Measurements from ENCODE around the gene IFI30. TPM values are rescaled to one million over a fixed set of nuclear protein-coding genes. Genes with fewer than 3 reads are reported as not detected.

The IFI30 gene
- polyA plus RNA-seq, 1 of the 3 experiments (the other 2 are of a cell fraction), result 11.6 TPM

GRCh38 chr19:18140473-18140872 is 33.1 kb upstream of the IFI30 start:
- 100% methylated on average over 1 of the region's 1 CpG for WGBS (ENCODE audit: low lambda C conversion rate)
- H3K9me2 ChIP-seq, result no peaks in the 10 kb centered on the region
- CTCF ChIA-PET, result interaction anchor here (1.5 to 2.2 kb wide), 2 partner anchors 11 to 22 kb away, joined by 3 to 8 read pairs; no protein-coding TSS in a partner anchor

GRCh38 chr19:18141031-18141430 is 32.6 kb upstream of the IFI30 start:
- peaks cover 12 to 22% of the 10 kb centered on the region in 2 experiments for H3K36me3 ChIP-seq (replicated peaks in 1 of 2; ENCODE audit: control insufficient read depth in 1 of 2, insufficient read depth in 2 of 2, low read length in 1 of 2)
- no peaks in the 10 kb centered on the region for H3K9me3 ChIP-seq
- no peak overlapping the region for H3K4me3 ChIP-seq (ENCODE audit: low read depth in 2 of 2, low read length in 1 of 2)
- DNase-seq, result no peak
- no peak overlapping the region for H3K4me2 ChIP-seq
- H3K79me2 ChIP-seq (ENCODE audit: insufficient read depth), result no peaks in the 10 kb centered on the region
- no peaks in the 10 kb centered on the region for H4K20me1 ChIP-seq (ENCODE audit: insufficient read depth)
- no peaks in the 10 kb centered on the region for H3K4me1 ChIP-seq (ENCODE audit: control insufficient read depth in 1 of 2, insufficient read depth in 2 of 2, low read depth in 1 of 2, low read length in 1 of 2)
- POLR2A ChIA-PET, result interaction anchor here (1.3 kb wide), 1 partner anchor 11 kb away, joined by 6 read pairs; the partner anchor contains the start of gene PIK3R2
- CTCF ChIA-PET, result interaction anchor here (1.5 to 2.2 kb wide), 4 partner anchors 10 to 27 kb away, joined by 3 to 8 read pairs (median 5); no protein-coding TSS in a partner anchor
- H2AFZ ChIP-seq (ENCODE audit: low read depth), result no peak overlapping the region
- no peak overlapping the region for H3K27ac ChIP-seq (ENCODE audit: low read depth in 2 of 2, low read length in 1 of 2)
- no peaks in the 10 kb centered on the region for H3K27me3 ChIP-seq (ENCODE audit: insufficient read depth)
- H3F3A ChIP-seq (replicated peaks; ENCODE audit: insufficient read depth), result no peaks in the 10 kb centered on the region
- no peak overlapping the region for H3K9ac ChIP-seq
- no peak for TF ChIP-seq JUND (IDR thresholded peaks at IDR 0.05)
- TF ChIP-seq RCOR1 (IDR thresholded peaks at IDR 0.05; ENCODE audit: low read length), result no peak
- no peak for TF ChIP-seq MEF2A (IDR thresholded peaks at IDR 0.05; ENCODE audit: borderline replicate concordance, low read depth)
- no peak for TF ChIP-seq SMC3 (IDR thresholded peaks at IDR 0.05; ENCODE audit: low read depth, low read length)
- TF ChIP-seq ZBTB33 (IDR thresholded peaks at IDR 0.05; ENCODE audit: borderline replicate concordance, low read depth), result no peak
- TF ChIP-seq RXRA (IDR thresholded peaks at IDR 0.05; ENCODE audit: borderline replicate concordance, low read depth), result no peak
- 93% methylated on average over 6 of the region's 6 CpGs for WGBS (ENCODE audit: low lambda C conversion rate)
- H3K9me2 ChIP-seq, result no peaks in the 10 kb centered on the region

More at GRCh38 chr19:18140473-18140872, 33.1 kb upstream of the IFI30 start:
- TF ChIP-seq IRF3 (IDR thresholded peaks at IDR 0.05; ENCODE audit: low read depth, low read length) (no peak), USF2 (IDR thresholded peaks at IDR 0.05; ENCODE audit: borderline replicate concordance, low read depth, low read length) (no peak), NFIC (IDR thresholded peaks at IDR 0.05; ENCODE audit: borderline replicate concordance) (no peak), CHD2 (IDR thresholded peaks at IDR 0.05; ENCODE audit: low read length, partially characterized antibody) (no peak), GATA2 (CRISPR knock-in tag; IDR thresholded peaks at IDR 0.05) (no peak)
- Histone ChIP-seq H3K27me3 (ENCODE audit: insufficient read depth) (no peaks in the 10 kb centered on the region), H3K4me3 (ENCODE audit: low read depth in 2 of 2, low read length in 1 of 2) (no peak overlapping the region), H3F3A (replicated peaks; ENCODE audit: insufficient read depth) (no peaks in the 10 kb centered on the region), H3K27ac (ENCODE audit: low read depth in 2 of 2, low read length in 1 of 2) (no peak overlapping the region), H2AFZ (ENCODE audit: low read depth) (no peak overlapping the region), H3K36me3 (replicated peaks in 1 of 2; ENCODE audit: control insufficient read depth in 1 of 2, insufficient read depth in 2 of 2, low read length in 1 of 2) (peaks cover 12 to 19% of the 10 kb centered on the region in 2 experiments), H3K79me2 (ENCODE audit: insufficient read depth) (no peaks in the 10 kb centered on the region), H4K20me1 (ENCODE audit: insufficient read depth) (no peaks in the 10 kb centered on the region), H3K9me3 (no peaks in the 10 kb centered on the region), H3K9ac (no peak overlapping the region), H3K4me2 (no peak overlapping the region), H3K4me1 (ENCODE audit: control insufficient read depth in 1 of 2, insufficient read depth in 2 of 2, low read depth in 1 of 2, low read length in 1 of 2) (no peaks in the 10 kb centered on the region)
- DNase-seq, result no peak
- POLR2A ChIA-PET, result no interaction called here

All from SK-N-SH (cell line).